HK-2 (cell line): ENCODE data around the gene KLHL6.
A peak's percentile ranks its signal among the peaks of the same experiment; 100 is the strongest.

Source experiments
- DNase-seq: peaks from one replicate; pipeline ENCODE4 v3.0.0-alpha.2; 2018; ENCODE audit not compliant: unreplicated experiment

KLHL6 gene

DNA sequence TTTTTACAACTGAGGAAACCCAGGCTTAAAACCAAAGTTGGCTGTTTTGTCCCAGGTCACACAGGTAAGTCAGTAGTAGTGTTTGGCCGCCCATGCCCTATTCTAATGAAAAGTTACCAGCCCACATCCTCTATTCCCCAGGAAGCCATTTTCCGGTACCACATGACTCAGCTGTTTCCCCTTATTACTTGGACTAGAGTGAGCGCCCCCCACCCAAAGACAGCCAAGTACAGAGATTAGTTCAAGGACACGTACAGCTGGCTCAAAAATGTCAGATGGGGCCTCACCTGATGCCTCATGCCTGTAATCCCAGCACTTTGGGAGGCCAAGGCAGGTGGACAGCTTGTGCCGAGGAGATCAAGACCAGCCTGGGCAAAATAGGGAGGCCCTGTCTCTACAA, 8.5 kb upstream of the KLHL6 start:
- no peak for DNase-seq

DNA sequence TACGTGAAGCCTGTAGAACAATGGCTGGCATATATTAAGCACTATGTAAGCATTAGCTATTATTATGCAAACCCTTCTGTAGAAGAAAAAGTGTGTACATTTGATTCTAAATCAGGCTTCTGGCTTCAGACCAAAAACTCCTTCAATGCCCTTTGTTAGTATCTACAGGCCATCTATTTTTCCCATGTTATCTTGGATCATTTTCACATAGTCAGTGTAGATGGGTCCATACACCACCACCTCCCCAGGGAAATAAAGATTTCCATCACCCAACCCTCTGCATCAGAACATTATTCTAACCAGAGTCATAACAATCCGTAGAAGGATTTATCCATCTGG, 8.0 kb upstream of the KLHL6 start:
- no peak for DNase-seq

DNA sequence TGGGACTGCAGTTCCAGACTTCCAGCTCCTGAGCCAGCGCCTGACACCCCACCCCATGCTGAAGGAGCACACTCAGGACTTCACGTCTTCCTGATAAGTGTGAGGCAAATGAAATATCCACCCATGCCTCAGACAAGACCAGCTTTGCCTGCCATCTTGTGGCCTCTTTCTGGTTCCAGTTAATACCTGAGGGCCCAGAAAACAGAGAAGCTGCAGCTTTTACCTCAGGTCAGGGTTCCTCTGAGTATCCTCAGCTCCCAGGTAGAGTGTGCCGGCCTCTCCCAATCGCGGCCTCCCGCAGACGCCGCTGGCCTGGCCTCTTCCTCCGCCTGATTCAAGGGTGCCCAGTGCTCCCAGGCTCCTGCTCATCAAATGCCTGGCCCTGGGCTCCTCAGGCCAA, 5.1 kb upstream of the KLHL6 start:
- no peak for DNase-seq

DNA sequence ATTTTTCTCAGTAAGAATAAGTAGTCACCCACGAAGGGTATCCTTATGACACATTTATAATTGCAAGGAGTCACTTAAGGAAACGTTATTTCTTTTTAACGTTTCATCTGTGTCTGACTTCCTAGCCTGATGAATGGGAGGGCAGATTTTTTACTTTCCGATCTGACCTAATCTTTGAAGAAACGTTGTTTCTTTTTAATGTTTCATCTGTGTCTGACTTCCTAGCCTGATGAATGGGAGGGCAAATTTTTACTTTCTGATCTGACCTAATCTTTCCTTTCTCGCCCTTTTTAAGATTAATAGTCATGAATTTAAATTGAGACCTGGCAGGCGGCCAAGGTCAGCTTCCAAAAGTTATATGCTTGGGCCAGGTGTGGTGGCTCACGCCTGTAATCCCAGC, 3.0 kb upstream of the KLHL6 start:
- DNase-seq: no peak

DNA sequence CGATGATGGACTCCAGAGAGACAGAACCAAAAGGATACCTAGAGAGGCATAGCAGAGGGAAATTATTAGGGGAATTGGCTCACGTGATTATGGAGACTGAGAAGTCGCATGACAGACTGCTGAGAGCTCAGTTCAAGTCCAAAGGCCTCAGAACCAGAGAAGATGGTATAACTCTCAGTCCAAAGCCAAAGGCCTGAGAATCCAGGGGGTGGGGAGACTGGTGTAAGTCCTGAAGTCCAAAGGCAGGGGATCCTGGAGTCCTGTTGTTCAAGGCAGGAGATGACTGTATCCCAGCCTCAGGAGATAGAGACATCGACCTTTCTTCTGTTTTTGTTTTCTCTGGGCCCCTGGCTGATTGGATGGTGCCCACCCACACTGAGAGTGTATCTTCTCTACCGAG, 1.2 kb upstream of the KLHL6 start:
- DNase-seq: no peak

- DNase-seq: no peak
These were observed 1.1 kb downstream of the KLHL6 start for GRCh38 chr3:183554377-183554776.

DNA sequence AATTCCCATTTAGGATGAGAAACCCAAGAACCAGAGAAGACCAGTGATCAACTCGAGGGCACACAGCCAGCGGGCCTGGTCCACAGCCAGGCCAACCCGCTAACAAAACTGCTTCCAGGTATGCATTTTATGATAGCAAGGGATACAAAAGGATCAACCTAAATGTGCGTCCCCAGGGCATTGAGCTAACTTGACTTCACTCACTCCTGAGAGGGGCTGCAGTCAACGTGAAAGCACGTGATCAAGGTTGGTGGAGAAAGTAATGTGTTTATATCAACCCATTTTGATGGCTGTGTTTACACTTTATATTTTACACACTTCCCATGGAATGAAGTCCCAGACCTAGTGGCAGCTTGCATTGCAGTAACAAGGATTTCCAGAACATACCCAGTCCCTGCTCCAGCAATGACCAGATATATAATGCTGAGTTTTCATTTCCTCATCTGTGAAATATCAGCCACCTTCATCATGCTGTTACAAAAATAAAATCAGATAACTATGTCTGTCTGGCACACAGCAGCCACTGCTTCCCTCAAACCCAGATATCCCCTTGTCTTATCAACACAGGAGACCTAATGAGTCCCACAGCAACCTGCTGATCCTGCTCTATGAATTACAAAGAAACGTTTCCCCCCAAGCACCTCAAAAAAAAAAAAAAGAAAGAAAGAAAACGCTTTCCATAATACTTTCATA, 2.0 kb downstream of the KLHL6 start:
- no peak for DNase-seq

GRCh38 chr3:183551930-183552329, 3.6 kb downstream of the KLHL6 start:
- DNase-seq: no peak

DNA sequence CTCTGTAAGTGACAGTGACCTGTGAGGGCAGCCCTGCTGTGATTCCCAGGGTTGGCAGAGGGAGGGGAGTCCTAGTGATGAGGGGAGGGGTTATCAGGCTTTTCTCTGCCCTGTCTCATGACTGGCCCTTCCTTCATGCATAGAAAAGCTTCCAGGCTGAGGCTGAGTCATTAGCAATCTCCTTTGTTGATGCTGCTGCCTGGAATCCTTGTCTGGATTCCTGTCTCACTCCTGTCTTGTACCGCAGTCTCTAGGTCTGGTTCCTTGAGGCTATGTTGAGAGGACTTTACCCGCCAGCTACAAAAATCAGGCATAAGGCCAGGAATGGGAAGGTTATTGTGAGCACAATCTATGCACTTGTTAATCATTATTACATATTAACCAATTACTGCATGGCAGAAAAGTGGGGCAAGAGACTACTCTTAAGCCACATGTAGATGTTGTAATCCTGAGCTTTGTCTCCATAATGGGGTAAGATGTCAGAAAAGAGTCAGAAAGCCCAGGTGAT, 7.2 kb downstream of the KLHL6 start:
- peak; percentile 69 for DNase-seq

DNA sequence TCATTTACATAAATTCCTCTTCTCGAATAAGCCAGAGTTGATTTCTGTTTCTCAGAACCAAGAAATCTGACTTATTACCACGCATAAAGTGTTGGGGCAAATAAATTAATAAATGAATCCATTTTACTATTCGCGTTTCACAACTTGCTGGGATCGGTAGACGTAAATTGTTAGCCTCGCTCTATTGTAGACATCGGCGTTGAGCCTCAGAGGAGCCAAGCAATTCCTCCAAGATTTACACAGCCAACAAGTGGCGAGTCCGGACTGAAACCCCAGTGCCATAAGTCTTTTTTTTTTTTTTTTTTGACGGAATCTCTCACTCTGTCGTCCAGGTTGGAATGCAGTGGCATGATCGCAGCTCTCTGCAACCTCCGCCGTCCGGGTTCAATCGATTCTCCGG, 8.9 kb downstream of the KLHL6 start:
- DNase-seq: no peak

DNA sequence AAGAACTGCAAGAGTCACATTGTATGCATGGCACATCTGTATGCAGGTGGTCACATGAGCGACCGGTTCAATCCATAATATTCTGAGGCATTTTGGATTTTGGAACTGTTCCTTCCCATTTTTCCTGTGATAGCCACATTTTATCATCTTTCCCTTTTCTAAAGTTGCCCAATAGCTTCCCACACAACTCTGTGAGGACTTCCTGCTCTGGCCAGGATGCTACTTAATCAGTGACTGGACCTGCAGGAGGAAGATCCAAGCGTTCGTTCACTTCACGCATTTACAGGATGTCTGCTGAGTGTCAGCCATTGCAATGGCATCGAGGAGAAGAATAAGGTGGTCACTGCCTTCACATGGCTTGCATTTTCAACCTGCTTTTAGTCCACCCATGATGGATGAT, 9.8 kb downstream of the KLHL6 start:
- no peak for DNase-seq

GRCh38 chr3:183542355-183542754, 13.2 kb downstream of the KLHL6 start:
- no peak for DNase-seq

DNA sequence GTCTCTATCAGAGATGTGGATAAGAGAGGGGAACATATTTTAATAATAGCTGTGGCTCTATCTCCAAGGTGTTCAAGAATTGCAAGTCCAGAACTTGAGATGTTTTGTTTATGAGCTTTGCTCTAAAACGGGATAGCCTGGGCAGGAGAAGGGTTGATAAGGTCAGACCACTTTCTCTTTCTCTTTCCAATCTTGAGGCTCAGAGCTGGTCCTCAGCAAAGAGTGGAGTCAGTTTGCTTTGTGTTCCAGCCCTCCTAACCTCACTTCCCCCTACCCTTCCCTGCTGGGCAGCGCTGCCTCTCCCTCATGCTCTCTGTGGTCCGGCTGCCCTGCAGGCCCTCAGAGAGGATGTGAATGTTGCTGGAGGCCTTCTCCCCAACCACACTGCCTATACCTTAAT, 13.8 kb downstream of the KLHL6 start:
- no peak for DNase-seq

- no peak for DNase-seq
These were observed 14.3 kb downstream of the KLHL6 start for GRCh38 chr3:183541235-183541655.

DNA sequence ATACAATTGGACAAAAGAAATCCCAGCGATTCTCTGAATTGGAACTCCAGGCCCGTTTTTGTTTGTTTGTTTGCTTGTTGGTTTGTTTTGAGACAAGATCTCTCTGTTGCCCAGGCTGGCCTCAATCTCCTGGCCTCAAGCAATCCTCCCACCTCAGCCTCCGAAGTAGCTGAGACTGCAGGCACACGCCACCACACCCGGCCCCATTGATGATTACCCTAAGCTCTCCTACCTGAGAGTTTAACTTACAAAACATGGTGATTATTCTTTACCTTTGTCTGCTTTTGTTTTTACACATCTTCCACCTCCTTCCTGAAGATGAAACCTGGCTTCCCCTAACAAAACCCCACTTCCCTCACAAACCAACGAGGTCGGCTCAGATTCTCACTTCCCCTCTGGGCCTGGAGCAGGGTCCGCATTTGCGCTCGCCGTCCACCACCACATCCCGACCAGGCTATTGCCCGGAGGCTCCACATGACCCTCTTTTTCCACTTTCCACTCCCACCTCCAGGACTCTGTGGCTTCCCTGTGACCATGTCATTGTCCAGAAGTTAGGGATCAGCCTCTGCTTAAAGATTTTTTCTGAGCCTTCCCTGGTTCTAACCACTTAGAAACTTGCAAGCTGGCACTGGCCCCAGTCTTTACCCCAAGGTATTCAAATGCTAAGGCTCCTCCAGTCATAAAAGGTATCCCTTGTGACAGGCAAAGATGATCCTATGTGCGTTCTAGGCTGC, 14.8 kb downstream of the KLHL6 start:
- DNase-seq: no peak

DNA sequence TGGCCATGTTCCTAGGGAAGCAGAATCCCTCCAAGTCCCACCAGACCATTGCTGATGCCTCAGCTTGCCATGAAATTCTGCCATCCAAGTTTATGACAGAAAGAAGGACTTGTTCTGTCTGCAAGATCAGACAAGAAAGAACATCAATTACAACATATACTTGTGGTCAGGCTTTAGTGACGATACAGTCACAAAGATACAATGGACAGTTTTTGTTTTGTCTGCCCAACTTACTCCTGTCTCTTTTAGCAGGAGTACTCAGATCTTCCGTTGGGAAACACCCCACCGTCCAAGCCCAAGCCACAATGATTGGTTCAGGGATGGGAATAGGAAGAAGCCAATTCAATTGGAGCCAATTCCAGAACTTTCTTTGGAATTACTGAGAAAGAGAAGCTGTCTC, 15.7 kb downstream of the KLHL6 start:
- no peak for DNase-seq

- no peak for DNase-seq
These were observed 17.0 kb downstream of the KLHL6 start for GRCh38 chr3:183538486-183538885.

DNA sequence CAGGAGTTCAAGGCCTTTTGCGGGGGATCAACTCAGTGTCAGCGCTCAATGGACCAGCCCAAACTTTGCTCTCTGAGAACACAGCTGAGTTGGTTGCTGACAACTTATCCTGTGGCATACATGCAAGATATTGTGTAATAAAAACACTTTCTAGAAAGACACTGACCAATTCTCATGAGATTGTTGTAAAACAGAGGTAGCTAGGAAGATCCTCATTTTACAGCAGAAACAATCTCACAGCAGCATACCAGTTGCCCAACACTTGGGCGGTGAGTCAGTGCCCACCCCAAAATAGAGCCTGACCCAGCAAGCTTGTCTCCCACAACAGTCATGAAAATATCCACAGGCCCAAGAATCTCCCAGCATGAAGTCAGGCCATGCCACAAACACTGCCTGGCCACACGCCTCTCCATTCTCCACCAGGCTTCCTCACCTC, 18.2 kb downstream of the KLHL6 start:
- DNase-seq: no peak

- DNase-seq: no peak
These were observed 19.1 kb downstream of the KLHL6 start for GRCh38 chr3:183536238-183536880.

- no peak for DNase-seq
These were observed 21.3 kb downstream of the KLHL6 start for GRCh38 chr3:183534249-183534648.

GRCh38 chr3:183533412-183534132, 21.9 kb downstream of the KLHL6 start:
- no peak for DNase-seq
